Adipose tissue (tissue), 3 donors: Measurements from ENCODE around the gene OR2Y1. TPM values are rescaled to one million over a fixed set of nuclear protein-coding genes. Genes with fewer than 3 reads are reported as not detected.
"Not testable (repeated sequence)": the region's sequence is repeated elsewhere in the genome, so short reads cannot be mapped to it uniquely, and the experiment has no call there.

Experiments used
- H3K27ac ChIP-seq: one replicate; pipeline ENCODE4 v1.5.1; 2013; ENCODE audit warnings: low read depth, low read length
- WGBS, 3 donors: extraction: QIAGEN DNeasy Blood & Tissue Kit; methylation state at CpG; one replicate each; pipeline ENCODE4 v1.1.7; 2013; 5-methylcytosine and 5-hydroxymethylcytosine counted together
- polyA plus RNA-seq, 3 donors: library from polyadenylated mRNA; stranded (reverse); fragments of 200-250 nt; gene quantifications; one replicate each; pipeline ENCODE4 v1.2.3, GENCODE V29; 2013
- donor health status: healthy with polysubstance abuse.
- donor health status: Bipolar disorder and iron deficiency.
- donor health status: healthy.

OR2Y1 gene
- polyA plus RNA-seq, 3 donors: not detected

DNA sequence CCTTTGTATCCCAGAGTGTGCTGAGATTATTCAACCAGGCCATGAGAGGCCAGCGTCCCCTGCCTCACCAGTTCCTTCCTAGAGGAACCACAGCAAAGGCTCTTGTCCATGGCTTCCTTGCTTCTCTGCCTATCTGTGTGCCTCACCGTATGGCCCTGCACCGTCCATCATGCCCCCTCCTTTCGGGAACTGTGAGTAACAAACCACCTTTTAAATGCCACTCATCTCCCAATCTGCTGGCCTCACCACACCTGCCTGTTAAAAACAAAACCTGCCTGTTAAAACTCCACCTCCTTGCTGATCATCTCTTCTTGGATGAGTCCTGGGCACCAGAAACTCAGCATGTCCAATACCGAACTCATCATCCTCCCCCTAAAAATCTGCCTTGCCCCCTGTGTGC, 4.4 kb upstream of the OR2Y1 start:
- no peak overlapping the region for H3K27ac ChIP-seq
- 63 to 70% (median 67%) methylated on average over 5 of the region's 5 CpGs for WGBS, 3 donors

DNA sequence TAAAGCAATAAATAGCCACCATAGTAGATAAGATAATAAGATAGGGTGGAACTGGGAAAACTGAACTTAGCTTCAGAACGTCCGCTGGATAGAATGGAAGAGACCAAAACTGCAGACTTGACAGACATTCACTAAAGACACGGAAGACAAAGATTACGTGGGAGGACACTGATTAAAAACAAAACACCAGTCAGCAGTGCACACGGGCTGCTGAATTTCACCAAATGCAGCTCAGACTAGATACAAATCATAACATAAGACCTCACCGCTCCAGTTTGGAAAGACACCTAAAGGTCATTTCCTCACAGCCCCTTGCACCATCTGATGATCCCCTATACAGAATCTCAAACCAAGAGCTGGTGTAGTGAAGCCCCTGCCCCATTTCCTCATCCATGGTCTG, 2.9 kb upstream of the OR2Y1 start:
- WGBS, 3 donors: 69 to 78% (median 74%) methylated on average over 6 of the region's 6 CpGs

DNA sequence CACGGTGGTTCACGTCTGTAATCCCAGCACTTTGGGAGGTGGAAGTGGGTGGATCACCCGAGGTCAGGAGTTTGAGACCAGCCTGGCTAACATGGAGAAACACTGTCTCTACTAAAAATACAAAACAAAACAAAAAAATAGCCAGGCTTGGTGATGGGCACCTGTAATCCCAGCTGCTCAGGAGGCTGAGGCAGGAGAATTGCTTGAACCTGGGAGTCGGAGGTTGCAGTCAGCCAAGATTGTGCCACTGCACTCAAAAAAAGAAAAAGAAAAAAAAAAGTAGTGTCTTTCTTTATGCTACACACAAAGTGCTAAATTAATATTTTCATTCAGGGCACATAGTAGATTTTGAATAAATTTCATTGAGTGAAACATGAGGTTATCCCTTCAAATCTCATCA, 1.1 kb upstream of the OR2Y1 start:
- H3K27ac ChIP-seq: not testable (repeated sequence)
- WGBS, 3 donors: 60 to 76% (median 71%) methylated on average over 4 of the region's 4 CpGs

More for the DNA sequence above, 2.9 kb upstream of the OR2Y1 start:
- no peak overlapping the region for H3K27ac ChIP-seq

DNA sequence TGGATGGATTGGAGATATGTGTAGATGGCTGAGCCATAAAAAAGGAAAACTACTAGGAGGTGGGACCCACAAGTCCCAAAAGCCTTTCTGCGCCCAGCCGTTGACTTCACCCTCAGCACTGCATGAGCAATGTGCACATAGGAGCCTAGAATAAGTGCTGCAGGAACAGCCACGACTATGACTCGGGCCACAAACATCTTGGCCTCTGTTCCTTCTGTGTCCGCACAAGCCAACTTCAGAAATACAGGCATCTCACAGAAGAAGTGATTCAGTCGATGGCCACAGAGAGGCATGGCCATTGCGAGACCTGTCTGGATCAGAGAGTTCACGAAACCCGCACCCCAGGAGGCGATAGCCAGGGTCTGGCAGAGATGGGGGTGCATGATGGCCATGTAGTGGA, 587 bp downstream of the OR2Y1 start:
- 83 to 89% (median 89%) methylated on average over 10 of the region's 10 CpGs for WGBS, 3 donors
- no peak overlapping the region for H3K27ac ChIP-seq

DNA sequence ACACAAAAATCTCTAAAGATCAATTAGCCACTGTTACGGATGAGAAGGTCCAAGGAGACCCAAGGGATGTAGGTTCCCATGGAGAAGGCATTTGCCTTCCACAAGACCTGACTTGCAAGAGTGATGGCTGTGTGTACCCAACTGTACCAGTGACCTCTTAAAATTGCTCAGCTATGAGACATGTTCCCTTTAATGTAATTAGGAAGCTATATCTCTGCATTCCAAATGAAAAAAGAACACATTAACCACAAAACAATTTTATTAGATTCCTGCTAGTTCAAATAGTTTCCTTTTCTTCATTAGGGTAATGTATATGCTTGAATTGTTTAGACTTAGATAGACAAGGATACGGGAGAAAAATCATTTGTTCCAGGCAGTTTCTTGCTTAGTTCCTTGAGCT, 3.3 kb downstream of the OR2Y1 start:
- 60 to 80% (median 71%) methylated on average over 2 of the region's 2 CpGs for WGBS, 3 donors
- no peak overlapping the region for H3K27ac ChIP-seq

DNA sequence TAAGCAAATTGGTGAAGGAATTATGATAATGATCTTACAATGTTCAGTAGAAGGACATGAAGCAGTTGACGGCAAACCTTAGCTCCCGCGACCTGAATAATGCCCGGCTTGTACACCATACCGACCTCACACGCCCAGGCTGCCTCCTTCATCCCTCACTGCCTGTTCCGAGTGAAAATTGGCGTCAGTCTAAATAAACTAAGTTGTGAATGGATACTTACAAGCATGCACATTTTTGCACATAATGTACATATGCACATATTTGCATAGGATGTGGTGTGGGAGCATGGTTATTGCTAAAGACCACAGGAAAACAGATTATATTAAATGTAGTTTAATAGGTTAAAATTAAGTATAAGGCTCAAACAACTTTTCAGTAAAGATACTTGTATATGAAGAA, 14.9 kb downstream of the OR2Y1 start:
- 86 to 92% (median 88%) methylated on average over 8 of the region's 8 CpGs for WGBS, 3 donors
- no peak overlapping the region for H3K27ac ChIP-seq

DNA sequence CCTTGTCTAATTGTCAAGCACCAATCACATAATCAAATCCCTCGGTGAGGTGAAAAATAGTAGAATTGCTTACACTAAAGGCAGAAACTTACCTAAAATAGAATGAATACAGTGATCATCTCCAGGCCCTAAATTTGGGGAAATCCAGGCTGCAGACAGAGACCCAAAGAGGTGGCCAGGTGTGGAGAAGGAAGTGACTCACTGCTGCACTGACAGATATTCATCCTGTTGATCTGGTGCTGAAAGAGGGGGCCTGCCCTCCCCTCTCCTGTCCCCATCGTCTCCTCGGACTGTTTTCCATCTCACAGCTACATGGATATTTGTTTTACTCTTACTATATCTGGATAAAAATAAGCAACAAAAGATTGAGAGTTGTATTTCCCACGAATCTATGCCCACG, 15.9 kb downstream of the OR2Y1 start:
- WGBS, 3 donors: 45 to 58% (median 53%) methylated on average over 5 of the region's 5 CpGs
- H3K27ac ChIP-seq: no peak overlapping the region

DNA sequence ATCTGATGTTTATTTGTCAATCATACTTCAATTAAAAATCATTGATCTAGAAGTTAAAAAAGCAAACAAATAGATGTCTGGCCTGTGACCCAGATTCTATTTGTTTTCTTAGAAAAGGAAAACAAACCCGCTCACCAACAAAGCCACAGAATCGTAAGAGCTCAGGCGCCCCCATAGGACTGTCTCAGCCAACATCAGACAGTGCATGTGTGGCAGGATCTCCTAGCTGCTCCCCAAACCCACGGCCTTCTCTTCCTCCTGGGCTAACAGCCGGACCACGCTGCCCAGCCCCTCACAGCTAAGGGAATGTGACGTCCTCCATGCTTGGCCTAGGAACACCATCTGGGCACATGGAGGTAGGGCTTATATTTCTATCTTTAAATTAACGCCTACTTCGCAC, 19.4 kb downstream of the OR2Y1 start:
- H3K27ac ChIP-seq: no peak overlapping the region
- WGBS, 3 donors: 73 to 89% (median 79%) methylated on average over 9 of the region's 9 CpGs

DNA sequence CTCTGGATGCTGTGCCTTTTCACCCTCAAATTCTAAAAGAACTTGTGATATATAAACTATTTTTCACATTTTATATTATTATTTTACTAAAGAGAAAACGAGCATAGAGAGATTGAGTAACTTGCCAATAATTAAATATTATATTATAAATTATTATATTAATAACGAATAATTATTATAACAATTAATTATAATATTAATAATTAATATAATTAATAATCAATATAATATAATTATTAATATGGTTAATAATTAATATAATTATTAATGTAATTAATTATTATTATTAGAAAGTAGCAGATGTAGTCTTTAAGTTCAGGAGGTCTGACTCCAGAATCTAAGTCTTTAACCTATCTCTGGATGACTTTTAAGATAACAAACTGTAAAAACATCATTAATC, 20.1 kb downstream of the OR2Y1 start:
- WGBS, 3 donors: 65 to 79% (median 67%) methylated on average over 2 of the region's 2 CpGs

DNA sequence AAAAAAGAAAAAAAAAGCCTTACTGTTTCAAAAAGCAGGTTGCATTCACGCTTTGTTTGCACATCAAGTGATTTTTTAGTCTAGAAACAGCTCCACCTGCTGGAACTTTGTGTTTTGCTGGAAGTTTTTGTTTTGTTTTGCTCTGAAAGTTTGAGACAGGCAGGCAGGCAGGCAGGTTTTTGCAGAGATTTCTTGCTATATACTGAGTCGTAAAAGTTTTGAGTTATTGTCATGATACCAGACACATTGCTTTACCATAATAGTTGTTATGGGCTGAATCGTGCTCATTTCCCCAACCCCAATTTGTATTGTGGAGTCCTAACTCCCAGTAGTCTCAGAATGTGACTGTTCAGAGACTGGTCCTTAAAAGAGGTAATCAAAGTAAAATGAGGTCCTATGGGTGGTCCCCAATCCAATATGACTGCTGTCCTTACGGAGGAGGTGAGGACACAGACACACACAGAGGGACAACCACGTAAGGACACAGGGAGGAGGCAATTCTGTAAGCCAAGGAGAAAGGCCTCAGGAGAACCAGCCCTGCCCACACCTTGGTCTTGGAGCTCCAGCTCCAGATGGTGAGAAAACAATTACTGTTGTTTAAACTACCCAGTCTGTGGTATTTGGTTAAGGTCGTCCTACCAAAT, 20.9 kb downstream of the OR2Y1 start:
- 35 to 46% (median 40%) methylated on average over 6 of the region's 6 CpGs for WGBS, 3 donors
- no peak overlapping the region for H3K27ac ChIP-seq

More for the DNA sequence above, 20.1 kb downstream of the OR2Y1 start:
- H3K27ac ChIP-seq: no peak overlapping the region

DNA sequence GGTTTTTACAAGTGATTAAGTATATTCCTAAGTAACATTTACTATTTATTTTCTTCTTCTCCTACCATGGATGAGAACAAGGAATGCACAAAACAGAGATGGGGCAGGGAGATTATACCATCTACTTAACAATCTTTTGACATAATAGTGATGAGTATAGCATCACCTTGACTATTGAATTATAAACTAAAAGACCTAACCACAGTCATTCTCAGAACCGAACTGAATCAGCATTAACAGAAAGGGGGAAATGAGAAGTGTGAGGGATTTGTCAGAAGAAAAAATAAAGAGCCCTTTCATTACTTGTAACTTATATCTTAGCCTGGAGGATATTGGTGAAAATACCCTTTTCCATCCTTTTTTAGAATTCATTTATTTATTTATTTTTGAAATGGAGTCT, 21.9 kb downstream of the OR2Y1 start:
- H3K27ac ChIP-seq: no peak overlapping the region
- 17 to 66% (median 60%) methylated on average over 1 of the region's 1 CpG for WGBS, 3 donors

DNA sequence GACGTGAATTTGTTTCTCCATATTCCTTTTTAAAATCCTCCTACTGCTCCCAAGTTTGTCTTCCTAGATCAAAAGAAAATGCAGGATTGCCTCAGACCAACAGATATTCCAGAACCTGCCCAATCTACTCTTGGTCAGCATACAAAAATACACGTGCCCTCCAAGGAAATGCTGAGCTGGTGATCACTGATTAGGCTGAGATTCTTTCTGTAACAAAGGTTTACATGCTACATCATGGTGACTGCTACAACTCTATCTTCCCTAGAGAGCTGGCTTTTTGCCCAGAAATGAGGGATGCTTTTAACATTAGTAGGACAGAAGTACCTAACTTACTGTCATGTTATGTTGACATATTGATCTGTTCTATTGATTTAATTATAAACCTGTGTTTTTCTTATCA, 35.5 kb downstream of the OR2Y1 start:
- 31 to 43% (median 41%) methylated on average over 2 of the region's 2 CpGs for WGBS, 3 donors
- no peak overlapping the region for H3K27ac ChIP-seq

DNA sequence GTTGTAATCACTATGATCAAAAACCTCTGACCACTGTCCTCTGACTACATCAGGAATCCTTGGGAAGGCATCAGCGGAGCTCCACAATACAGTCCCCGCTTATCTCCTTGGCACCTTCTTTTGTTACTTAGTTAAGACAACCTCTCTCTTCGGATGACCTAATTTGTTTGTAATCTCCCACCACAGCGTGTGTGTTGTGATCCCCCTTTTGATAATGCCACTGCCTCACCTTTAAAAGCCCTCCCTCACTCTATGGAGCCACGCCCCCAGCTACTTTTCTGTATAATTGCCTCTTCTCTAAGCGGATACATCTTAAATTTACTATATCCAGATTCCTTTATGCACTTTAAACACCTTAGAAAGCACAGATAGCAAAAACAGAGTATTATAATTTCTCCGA, 35.9 kb downstream of the OR2Y1 start:
- WGBS, 3 donors: 48 to 86% (median 75%) methylated on average over 7 of the region's 7 CpGs
- no peak overlapping the region for H3K27ac ChIP-seq

DNA sequence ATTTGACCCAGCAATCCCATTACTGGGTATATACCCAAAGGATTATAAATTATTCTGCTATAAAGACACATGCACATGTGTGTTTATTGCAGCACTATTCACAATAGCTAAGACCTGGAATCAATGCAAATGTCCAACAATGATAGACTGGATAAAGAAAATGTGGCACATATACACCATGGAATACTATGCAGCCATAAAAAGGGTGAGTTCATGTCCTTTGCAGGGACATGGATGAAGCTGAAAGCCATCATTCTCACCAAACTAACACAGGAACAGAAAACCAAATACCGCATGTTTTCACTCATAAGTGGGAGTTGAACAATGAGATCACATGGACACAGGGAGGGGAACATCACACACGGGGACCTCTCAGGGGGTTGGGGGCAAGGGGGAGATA, 36.5 kb downstream of the OR2Y1 start:
- not testable (repeated sequence) for H3K27ac ChIP-seq
- WGBS, 3 donors: 84 to 88% (median 87%) methylated on average over 2 of the region's 2 CpGs

DNA sequence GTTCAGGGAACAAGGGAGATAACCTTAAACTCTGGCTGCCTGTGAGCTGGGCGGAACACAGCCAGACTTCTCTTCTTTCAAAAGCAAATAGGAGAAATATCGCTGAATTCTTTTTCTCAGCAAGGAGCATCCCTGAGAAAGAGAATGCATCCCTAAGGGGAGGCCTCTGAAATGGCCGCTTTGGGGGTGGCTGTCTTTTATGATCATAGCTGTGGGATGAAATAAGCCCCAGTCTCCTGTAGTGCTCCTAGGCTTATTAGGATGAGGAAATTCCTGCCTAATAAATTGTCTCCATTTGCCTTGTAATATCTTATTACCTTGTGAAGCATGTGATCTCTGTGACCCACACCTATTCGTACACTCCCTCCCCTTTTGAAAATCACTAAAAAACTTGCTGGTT, 39.4 kb downstream of the OR2Y1 start:
- WGBS, 3 donors: 92 to 94% (median 93%) methylated on average over 4 of the region's 4 CpGs
- H3K27ac ChIP-seq: not testable (repeated sequence)

DNA sequence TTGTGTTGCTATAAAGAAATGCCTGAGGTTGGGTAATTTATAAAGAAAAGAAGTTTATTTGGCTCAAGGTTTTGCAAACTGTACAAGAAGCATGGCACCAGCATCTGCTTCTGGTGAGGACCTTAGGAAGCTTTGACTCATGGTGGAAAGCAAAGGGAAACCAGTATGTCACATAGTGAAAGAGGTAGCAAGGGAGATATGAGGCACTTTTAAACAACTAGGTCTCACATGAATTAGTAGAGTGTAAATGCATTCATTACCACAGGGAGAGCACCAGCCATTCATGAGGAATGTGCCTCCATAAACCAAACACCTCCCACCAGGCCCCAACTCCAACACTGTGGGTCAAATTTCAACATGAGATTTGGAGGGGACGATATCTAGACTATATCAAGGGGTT, 40.8 kb downstream of the OR2Y1 start:
- H3K27ac ChIP-seq: no peak overlapping the region
- WGBS, 3 donors: 62 to 83% (median 83%) methylated on average over 1 of the region's 1 CpG

DNA sequence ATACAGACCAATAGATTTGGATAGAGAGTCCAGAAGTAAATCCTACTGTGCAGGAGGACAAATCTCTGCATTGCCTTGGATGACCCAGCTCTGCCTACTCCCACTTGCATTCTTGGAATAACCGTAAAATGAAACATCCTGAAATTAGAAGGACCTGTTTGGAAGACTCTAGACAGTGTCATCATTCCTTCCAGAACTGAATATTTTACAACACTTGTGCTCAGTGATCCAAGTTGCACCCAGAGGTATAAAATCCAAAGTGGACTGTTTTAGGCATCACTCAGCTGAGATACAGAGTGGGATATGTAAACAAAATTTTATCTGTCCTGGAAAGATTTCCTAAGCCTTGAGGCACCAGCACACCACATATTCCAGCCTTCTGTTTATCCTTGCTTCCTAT, 43.7 kb downstream of the OR2Y1 start:
- no peak overlapping the region for H3K27ac ChIP-seq
- 67 to 82% (median 81%) methylated on average over 1 of the region's 1 CpG for WGBS, 3 donors

DNA sequence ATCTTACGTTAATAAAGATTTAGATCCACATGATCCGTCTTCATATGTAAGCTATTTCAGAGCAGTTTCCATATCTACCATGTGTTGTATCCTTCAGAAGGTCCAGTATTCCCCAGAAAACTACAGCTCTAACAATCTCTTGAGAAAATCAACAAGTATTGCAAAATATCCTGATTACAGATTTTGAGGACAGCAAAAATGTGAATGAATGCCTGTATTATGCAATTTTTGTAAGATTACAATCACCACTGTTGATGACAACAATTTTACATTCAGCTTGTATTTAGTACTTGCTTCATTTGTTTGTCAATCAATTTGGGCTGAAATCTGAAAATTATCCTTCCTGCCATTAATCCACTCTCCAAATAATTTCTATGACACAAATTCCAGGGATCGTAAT, 47.4 kb downstream of the OR2Y1 start:
- H3K27ac ChIP-seq: no peak overlapping the region
- WGBS, 3 donors: 57 to 85% (median 64%) methylated on average over 3 of the region's 3 CpGs

DNA sequence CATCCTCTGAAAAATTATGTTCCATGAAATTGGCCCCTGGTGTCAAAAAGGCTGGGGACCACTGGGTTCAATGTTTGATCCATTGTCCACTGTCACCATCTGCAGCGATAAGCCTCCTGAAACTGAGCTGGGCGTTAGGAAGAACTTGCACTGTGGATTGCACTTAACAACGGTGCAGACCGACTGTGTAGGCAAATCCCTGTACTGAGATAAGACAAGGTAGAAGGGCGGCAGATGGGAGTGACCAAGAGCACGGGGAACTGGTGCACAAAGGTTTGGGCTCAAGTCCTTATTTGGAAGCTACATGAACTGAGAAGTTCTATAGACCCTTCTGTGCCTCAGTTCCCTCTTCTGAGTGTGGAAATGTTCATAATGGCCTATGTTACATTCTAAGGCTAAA, 48.8 kb downstream of the OR2Y1 start:
- no peak overlapping the region for H3K27ac ChIP-seq
- WGBS, 3 donors: 60 to 90% (median 78%) methylated on average over 6 of the region's 6 CpGs

DNA sequence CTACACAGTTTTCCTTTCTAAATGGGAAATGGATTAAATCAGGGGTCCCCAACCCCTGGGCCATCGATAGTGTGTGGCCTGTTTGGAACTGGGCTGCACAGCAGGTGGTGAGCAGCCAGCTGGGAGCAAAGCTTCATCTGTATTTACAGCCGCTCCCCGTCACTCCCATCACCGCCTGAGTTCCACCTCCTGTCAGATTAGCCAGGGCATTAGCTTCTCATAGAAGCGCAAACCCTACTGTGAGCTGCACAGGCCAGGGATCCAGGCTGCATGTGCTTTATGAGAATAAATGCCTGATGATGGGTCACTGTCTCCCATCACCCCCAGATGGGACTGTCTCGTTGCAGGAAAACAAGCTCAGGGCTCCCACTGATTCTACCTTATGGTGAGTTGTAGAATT, 49.3 kb downstream of the OR2Y1 start:
- no peak overlapping the region for H3K27ac ChIP-seq
- WGBS, 3 donors: 46 to 80% (median 68%) methylated on average over 6 of the region's 6 CpGs

DNA sequence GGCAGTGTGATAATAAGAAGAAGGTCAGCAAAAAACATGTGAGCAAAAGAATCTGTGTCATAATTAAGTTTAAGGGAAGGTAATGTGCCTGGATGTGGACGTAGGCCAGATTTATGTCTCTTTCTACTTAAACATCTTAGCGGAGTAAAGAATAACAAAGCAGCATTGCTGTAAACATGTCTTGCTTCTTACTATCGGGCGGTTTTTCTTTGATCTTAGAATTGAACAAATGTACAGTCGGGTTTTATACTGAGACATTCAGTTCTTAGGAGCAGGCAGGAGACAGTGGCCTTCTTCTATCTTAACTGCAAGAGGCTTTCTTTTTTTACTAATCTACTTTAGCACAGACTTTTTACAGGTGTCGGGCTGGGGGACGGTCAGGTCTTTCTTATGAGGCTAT, 50.1 kb downstream of the OR2Y1 start:
- no peak overlapping the region for H3K27ac ChIP-seq
- WGBS, 3 donors: 67 to 71% (median 70%) methylated on average over 7 of the region's 7 CpGs
